Superior temporal gyrus (tissue), 1 donor: Measurements from ENCODE around the gene DNM1.

Source experiments
- DNase-seq: peaks from one replicate; pipeline ENCODE4 v3.0.0-alpha.2; 2016; ENCODE audit errors: extremely low spot score

DNM1 gene

DNA sequence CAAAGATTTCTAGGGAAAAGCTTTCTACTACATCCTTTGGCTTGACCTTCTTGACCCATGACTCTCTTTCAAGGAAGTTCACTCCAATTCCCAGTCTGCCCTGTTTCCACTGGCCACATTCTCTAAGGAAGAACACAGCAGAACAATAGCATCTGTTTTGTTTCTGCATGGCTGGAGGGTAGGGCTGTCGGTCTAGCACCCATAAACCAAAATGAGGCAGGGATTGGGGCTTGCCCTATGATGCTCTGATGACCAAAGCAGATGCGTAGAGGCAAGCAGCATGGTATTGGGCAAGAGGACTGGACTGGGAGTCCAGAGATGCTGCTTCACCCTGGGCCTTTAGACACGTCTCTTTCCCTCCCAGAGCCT is 48.5 kb downstream of the DNM1 start:
- DNase-seq: no peak

DNA sequence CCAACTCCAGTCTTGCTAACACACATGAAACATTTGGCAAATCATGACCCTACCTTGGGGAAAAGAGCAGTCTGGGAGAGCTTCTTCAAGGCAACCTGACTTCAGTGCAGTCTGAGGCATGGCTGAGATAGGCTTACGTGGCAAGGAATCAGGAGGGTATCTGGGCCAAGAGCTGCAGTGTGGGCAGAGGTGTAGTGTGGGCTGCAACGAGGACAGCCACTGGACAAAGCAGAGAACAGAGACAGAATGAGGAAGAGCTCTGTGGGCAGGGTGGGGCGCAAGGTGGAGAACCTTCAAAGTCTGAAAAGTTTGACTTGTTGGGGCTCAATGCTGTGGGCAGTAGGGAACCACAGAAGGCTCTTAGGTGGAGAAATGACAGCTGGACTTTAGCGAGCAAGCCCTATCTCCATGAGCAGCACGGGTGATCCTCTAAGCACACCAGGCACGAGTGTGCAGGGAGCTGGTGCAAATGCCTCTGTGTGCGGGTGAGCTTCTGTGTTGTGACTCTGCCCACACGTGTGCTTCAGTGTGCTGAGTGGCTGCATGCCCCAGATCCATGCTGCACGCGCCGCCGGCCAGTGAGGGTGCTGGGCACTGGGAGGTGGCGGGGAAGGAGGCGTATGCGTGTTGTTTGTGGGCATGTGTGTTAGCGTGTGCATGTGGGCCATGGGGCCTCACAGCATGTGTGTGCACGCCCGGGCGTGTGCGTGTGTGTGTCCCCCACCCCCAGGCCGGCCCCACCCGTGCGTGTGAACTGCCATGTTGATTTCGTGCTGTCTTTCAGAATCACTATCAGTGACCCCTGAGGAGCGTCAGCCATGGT is 49.3 kb downstream of the DNM1 start:
- DNase-seq: no peak

DNA sequence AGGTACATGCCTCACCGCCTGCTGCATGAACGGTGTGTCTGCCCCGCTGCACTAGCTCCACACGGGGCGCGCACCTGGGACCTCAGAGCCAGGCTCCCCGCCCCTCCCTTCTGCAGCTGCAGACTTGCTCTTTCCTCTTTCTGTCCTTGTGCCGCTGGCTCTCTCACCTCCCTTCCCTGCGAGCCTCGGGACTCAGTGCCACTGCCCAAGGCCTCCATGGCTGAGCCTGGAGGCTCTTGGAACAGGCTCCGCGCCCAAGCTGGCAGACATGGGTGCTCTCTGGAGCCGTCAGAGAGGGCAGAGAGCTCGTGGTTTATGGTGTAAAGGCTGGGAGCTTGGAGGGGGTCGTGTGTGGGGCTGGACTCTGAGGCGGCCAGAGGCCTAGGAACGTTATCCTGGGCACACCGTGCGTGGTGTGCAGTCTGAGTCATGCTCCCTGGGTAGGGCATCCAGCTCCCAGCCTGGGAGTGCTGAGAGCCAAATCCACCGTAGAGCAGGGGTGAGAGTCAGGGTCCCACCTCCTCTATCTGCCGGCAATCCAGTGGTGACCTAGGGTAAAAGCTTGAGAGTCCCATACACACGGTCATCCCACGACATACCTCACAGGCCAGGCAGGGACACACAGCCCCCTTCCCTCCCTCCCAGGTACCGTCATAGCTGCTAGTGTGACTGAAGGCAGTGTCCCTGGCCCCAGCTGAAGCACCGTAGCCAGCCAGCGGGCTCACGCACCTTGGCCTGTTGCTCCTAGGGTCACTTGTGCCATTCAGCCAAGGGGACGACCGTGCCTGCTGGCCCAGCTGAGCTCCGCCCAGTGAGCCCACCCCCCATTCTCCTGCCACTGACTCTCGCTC is 50.2 kb downstream of the DNM1 start:
- no peak for DNase-seq

DNA sequence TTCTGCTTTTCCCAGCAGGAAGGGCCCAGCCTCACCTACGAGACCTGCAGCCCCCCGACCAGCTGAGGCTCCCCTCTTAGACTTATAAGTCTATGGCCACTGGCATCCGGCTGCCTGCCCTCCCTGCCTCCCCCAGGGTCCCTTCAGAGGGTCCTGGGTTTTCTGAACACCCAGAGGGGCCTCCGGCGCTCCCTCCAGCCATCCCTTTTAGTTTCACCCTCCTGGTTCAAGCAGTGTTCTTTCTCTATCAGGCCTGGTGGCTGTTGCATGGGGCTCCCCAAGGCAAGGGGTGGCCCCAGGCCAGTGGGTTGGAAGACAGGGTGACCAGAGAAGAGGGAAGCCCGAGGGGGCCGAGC is 50.8 kb downstream of the DNM1 start:
- no peak for DNase-seq

DNA sequence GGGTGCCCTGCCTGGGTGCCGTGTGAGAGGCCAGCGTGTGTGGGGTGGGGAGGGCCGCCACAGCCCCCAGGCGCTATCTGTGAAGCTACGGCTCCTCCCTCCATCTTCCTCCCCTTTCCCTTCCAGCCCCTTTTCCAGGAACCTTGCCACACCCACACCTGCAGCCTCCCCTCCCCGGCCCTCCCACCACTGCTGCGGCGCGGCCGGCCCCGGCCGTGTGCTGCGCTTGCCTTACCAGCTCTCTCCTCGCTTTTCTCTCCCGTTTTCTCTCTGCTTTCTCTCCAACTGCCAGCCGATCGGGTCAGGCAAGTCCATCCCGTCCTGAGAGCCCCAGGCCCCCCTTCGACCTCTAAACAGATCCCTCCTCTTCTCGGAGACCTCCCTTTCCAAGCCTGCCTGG is 51.2 kb downstream of the DNM1 start:
- no peak for DNase-seq

DNA sequence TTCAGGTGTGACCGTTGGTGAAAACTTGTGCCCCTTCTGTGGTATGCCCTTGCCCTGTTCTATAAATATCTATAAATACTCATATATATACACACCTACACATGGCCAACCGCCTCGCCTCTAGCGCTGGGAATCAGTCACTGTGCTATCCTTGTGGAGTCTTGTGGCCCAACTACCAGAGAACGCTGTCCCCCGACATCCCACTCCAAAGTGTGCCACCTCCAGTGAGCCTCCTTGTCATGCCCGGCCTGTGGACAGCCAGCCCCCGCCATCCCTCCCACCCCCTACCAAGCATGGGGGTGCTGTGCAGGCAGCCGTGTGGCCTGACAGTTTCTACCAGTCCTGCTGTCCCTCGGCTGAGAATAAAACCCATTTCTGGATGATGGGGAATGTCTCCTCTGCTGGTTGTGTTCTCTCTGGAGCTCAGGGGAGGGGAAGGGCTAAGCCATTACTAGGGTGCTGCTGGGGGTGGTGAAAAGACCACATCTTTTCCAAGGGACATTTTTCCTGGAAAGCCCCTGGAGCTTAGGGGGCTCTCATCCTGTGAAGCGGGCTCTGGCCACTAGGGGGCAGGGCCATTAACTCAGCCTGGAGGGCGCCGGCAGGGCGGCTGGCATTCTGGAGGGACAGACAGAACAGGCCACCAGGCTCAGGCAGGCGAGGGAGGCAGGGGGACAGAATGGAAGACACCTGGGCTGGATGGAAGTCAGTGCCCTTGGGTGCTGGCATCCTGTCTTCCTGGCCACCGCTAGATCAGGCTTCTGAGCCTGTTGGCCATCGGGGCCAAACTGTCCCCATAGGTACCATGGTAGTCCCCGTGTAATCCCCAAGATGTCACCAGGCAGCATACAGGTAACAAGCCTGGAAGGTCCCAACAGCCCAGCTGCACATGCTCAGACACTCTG is 51.9 kb downstream of the DNM1 start:
- peak; percentile 79 for DNase-seq

DNA sequence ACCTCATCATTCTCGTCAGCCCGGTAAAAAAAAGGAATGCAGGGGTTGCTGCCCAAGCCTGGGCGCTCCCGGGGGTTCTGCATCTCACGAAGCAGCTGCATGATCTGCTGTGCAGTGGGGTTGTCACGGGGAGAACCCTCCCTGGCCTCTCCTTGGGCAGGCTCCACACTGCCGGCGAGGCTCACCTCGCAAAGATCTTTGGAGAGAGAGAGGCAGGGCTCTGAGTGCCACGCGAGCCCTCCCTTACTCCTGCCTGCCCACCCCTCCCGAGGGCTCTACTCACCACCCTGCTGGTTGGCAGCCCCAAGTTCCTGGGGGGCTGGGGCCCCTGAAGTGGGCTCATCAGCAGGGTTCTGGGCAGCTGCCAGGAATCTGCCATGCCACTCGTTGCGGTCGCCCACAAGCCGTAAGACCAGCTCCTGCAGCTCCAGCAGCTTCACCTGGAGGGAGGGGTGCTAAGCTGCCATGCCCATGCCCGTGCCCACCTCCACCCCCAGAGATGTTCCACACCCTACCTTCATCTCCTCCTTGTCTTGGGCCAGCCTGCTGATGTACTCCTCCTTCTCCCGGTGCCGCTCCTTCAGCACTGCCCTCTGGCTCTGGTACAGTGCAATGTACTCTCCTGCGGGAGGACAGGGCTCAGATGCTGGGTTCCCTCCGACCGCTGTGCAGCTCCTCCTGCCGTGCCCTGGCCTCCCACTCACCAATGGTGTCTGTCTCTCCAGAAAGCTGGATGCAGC is 54.1 kb downstream of the DNM1 start:
- no peak for DNase-seq

DNA sequence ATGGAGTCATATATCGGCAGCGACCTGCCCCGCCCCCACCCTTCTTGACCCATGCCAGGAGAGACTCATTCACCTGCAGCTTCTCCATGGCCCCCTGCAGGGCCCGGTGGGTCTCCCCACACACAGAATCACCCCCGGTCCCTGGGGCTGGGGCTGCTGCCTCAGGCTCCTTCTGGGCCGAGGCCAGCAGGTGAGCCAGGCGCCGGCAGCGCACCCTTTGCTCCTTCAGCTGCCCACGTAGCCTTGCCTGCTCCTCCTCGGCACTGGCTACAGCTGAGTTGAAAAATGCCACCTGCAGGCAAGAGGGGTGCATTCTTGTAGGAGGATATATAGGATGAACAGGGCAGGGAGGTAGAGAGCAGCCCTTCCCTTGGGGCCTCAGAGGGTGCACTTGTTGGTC is 54.7 kb downstream of the DNM1 start:
- no peak for DNase-seq

DNA sequence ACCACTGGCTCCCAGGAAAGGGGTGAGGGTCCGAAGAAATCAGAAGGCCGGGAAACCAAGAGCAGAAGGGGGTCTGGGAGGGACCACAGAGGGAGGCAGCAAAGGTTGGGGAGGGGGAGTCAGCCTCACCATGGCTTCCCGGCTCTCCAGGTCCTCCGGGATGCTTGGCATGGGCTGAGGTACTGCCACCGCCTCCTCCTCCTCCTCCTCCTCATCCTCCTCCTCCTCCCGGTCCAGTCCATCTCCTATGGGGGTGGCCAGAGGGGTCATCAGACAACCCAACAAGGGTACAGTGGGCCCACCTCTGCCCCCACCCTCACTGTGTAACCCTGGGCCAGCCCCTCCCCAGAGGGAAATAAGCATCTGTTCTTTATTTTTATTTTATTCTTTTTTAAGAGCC is 55.1 kb downstream of the DNM1 start:
- no peak for DNase-seq

DNA sequence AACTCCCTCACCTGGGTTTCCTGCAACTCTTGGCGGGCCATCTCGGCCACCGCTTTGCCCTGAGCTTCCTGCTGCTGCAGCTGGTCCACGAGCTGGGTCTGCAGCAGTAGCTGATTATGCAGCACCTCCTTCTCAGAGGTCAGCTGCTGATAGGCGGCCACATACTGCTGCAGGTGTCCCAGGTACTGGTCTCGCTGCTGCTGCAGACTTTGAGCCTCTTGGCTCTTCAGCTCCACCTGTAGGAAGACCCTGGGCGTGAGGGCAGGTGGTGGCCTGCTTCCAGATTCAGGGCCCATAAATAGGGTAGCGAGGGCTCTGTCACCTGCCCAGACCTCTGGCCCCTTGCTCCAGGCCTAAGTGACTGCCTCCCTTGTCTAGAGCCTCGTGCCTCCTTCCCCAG is 56.0 kb downstream of the DNM1 start:
- DNase-seq: no peak

DNA sequence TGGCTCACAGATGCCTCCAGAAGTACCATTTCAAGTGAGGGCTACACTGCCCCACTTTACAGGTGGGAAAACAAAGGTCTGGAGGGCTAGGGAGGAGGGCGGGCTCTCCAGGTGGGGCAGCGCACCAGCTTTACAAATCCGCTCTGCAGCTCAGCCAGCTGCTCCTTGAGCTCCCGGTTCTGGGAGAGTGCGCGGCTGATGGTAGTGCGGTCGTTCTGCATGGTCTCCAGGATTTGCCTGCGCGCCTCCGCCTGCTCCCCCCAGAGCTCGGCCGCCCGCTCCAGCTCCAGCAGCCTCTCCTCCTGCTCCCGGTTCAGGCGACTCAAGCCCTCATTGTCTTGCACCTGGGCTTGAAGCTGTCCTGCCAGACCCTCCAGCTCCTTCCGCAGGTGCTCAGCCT is 57.2 kb downstream of the DNM1 start:
- DNase-seq: no peak

DNA sequence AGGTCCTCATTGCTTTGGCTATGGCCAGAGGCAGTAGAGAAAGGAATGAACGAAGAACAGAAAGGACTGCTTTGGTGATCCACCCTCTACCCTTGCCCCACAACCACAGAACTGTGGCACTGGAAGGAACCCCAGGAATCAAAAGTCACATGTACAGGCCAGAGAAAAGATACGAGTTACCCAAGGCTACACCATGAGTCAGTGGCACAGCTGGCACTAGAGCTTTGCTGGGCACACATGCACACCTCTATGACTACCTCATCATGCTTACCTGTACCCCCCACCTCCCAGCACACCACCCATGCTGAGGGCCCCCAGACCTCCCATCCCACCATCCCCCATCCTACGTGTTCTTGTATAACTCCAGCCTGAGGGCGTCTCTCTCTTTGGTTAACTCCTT is 59.5 kb downstream of the DNM1 start:
- no peak for DNase-seq

DNA sequence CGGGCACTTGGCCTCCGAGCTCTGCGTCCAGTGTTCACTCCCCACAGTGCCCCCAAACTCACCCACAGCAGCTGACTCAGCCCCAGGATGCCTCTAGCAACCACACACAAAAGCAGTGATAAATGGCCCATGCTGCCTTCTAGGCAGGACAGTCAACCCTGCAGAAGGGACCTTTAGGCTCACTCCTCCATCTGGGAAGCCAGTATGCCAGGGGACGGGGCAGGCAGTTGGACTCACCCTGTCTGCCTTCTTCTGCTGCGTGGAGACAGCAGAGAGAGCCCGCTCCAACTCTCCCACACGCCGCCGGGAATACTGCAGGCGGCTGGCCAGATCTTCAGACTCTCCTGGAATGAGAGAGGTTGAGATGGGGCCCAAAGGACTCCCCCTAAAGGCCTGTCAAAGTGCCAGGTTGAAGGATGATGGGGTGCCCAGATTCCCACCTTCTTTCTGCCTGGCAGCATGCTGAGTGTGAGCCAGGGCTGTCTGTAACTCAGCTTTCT is 62.2 kb downstream of the DNM1 start:
- DNase-seq: no peak

DNA sequence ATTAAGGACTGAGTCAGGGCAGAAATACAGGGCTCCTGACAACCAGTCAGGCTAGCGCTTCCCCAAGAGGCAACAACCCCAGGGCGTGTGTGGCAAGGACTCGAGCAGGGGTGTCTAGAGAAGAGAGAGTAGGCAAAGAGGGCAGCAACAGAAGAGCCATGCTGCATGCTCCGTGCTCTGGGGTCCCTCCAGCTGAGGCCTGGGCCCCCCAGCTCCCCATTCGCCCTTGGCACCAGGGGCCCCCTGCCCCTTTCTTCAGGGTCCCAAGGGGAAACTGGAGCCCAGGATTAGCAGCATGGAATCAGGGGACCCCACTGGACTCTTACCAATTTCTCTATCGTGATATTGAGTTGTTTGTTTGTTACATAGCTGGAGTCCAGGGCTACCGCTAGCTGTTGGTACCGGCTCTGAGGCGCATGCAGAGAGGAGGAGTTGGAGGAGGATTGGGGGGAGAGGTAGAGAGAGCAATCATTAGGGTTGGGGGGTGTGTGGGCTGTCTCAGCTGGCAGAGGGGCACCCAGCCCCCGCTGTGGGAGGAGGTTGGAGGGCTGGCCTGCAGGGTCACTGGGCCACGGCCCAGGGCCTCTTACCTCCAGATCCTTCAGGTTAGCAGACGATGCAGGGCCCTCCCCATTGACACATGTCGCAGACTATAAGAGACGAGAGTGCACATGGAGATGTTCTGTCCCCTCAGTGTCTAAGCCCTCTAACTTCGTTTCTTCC is 63.9 kb downstream of the DNM1 start:
- no peak for DNase-seq

DNA sequence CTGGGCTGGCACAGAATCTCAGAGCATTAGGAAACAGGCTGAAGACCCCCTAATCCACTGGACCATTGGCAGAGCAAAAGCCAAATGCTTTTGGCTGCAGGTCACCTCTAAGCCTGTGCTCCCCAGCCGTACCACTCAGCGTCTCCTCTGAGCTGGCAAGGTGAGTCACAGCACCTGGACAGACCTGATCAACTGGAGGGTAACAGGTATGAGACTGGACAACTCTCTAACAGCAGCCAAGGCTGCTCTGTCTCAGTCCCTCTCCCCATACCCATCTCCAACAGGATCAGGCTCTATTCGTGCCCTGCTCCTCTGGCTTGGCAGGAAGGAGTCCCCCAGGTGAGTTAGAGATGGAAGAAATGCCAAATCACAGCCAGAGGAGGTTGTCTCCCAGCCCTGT is 67.9 kb downstream of the DNM1 start:
- DNase-seq: no peak

DNA sequence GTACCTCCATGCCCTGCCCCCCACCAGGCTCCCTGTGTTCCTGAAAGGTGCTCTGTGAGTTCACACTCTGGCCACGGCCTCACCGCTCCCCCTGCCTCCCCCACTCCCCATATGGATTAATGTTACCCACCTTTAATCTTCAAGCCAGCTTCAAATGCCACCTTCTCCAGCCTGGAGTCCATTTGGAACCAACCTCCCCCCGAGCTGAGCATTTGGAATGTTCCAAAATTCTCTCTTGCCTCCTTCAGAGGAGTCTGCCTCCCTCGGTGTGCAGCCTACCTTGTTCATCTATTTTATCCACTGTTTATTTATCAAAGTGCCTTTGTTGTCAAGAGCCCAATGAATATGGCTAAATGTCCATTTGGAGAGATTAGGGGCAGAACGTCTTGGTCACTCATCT is 68.3 kb downstream of the DNM1 start:
- no peak for DNase-seq

DNA sequence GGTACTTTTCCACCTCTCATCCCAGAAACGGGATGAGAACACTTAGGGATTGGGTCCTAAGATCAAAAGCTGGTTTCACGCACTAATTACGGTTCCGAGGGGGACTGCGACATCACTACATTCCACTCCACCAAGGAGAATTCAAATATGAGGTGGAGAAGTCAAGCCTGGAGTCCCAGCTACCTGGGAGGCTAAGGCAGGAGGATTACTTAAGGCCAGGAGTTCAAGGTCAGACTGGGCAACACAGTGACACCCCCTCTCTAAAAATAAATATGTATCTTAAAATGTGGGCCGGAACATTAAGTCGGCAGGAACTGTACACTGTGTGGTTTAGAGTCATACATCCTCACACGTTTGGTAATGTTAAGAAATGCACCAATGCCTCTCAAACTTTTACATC is 71.1 kb downstream of the DNM1 start:
- DNase-seq: no peak

DNA sequence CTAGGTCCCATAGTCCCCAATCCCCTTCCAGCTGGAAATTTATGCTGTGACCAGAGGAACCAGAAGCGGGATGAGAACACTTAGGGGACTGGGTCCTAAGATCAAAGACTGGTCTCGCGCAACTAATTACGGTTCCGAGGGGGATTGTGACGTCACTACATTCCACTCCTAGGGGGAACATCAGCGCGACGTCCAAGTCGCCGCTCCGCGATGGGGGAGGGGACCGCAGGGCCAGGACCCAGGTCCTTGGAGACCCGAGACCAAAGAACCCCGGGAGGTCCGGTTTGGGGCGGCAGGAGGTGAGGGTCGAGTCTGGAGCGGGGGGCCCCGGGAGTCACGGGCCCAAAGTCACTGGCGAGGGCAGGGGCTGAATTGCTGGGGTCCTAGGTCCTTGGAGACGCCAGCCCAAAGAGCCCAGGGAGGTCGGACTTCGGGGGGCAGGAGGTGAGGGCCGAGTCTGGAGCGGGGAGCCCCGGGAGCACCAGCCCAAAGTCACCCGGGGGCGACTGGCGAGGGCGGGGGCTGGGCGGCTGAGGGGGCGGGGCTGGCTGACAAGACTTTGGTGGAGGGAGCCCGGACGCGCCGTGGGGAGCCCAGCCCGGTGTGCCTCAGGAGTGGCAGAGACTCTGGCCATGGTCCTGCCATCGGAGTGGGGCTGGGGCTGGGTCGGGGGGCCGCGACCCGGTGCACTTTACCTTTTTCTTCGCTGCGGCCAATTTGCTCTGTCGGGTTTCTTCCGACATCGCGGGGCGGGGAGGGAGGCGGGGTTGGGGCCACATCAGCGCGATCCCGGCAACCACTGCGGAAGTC is 72.2 kb downstream of the DNM1 start, which contains the start of gene GOLGA2:
Gene GOLGA2 (minus strand): TSS at position 810 of the 810 bp plus-strand sequence. CDS start 31 bp downstream, at position 779.
- DNase-seq: no peak

DNA sequence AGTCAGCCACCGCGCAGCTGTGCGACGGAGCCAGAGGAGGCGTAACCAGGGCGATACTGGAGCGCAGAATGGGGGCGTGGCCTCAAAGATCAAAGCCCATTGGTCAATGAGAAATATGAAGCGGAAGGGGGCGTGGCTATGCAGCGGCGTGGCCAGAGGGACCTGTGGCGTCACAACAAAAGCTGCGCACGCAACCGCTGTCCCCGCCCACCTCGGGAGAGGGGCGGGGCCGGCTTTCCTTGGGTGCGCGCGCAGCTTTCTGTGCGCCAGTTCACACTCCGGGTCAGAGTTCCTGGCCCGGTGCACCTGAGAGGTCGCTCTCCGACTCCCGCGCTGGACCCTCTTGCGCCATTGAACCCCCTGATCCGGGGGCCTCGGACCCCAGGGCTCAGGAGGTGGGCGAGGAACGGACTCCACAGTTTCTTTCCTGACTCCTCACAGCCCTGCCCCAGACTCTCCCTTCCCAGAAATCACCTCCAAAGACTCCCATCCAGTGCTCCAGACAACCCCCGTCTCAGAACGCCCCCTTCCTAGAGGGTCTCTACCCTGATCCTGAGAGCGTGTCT is 72.9 kb downstream of the DNM1 start, which contains the start of gene SWI5:
Gene SWI5 (plus strand): TSS at position 269 of the 566 bp plus-strand sequence.
- peak; percentile 100 for DNase-seq
